Breast epithelium (tissue), 3 donors: ENCODE data around the gene CSRNP3.

Experiments used
- POLR2A ChIP-seq: fragments of 450-650 bp; IDR thresholded peaks from one replicate; pipeline ENCODE4 v1.6.1; 2016; ENCODE audit warnings: antibody characterized with exemption, mild to moderate bottlenecking, moderate library complexity
- POLR2AphosphoS5 ChIP-seq, 3 donors: sonication (generic); formaldehyde crosslinking; IDR thresholded peaks; one replicate each; pipeline ENCODE4 v1.6.1; 2017; ENCODE audit warnings: antibody characterized with exemption in 3 of 3
- TF ChIP-seq, protein P1 (sequence below), 3 donors: fragments of 450-650 bp; IDR thresholded peaks; one replicate each; pipeline ENCODE4 v1.5.1; 2016 to 2017; ENCODE audit warnings: antibody characterized with exemption in 3 of 3, mild to moderate bottlenecking in 3 of 3, moderate library complexity in 3 of 3

DNA sequence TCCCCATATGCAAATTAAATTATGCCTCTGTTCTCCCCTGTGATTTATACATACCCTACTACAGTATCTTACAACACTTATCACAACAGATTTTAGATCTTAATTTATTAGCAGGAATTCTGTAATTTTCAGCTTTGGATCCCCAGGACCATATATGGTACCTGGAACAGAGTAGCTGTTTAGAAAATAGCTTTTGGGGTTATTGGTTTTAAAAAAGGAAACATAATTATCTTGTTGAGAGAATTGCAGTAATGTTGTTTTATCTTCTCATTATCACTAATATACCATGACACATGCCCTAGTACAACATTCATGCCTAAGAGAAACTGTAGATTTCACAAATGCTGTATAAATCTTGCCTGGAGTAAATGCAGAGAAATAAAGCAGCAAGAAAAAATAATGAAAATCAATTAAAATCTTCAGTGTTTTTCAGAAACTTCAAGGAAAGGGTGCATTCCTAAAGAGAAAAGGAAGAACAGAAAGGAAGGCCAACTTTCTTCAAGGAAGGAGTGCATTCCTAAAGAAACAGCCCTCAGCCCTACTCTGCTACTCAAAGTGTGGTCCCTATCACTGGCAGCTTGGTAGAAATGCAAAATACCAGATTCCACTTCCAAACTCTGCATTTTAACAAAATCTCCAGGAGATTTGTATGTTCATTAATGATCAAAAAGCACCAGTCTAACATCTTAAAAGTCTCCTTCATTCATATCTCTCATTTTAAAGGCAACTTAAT, 37.1 kb upstream of the CSRNP3 start:
- TF ChIP-seq, protein P1, sequence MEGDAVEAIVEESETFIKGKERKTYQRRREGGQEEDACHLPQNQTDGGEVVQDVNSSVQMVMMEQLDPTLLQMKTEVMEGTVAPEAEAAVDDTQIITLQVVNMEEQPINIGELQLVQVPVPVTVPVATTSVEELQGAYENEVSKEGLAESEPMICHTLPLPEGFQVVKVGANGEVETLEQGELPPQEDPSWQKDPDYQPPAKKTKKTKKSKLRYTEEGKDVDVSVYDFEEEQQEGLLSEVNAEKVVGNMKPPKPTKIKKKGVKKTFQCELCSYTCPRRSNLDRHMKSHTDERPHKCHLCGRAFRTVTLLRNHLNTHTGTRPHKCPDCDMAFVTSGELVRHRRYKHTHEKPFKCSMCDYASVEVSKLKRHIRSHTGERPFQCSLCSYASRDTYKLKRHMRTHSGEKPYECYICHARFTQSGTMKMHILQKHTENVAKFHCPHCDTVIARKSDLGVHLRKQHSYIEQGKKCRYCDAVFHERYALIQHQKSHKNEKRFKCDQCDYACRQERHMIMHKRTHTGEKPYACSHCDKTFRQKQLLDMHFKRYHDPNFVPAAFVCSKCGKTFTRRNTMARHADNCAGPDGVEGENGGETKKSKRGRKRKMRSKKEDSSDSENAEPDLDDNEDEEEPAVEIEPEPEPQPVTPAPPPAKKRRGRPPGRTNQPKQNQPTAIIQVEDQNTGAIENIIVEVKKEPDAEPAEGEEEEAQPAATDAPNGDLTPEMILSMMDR (IDR thresholded peaks at IDR 0.05), result no peak
- no peak for TF ChIP-seq POLR2AphosphoS5 (IDR thresholded peaks at IDR 0.05)
- no peak for TF ChIP-seq POLR2A
